ENCODE results near the gene FASTK. TPM values are rescaled to one million over a fixed set of nuclear protein-coding genes. Genes with fewer than 3 reads are reported as not detected.

FASTK gene
- total RNA-seq, 1 donor from 2014 or later, result 22.4 TPM

Other genes starting within 250 kb of the FASTK start
- gene AOC1, start 228.3 kb downstream of the FASTK start, total RNA-seq (ENCODE audit: low replicate concordance), result not detected in 2 replicates
- 2.6 and 11.1 TPM in 2 replicates for gene KCNH2, start 102.5 kb downstream of the FASTK start, total RNA-seq (ENCODE audit: low replicate concordance)
- gene NOS3, start 89.8 kb downstream of the FASTK start, total RNA-seq (ENCODE audit: low replicate concordance), result 1.3 and 11.0 TPM in 2 replicates
- 0.43 and 1.8 TPM in 2 replicates for gene ATG9B, start 56.3 kb downstream of the FASTK start, total RNA-seq (ENCODE audit: low replicate concordance)
- 7.9 and 19.9 TPM in 2 replicates for gene ABCB8, start 52.4 kb downstream of the FASTK start, total RNA-seq (ENCODE audit: low replicate concordance)
- gene ASIC3, start 32.3 kb downstream of the FASTK start, total RNA-seq (ENCODE audit: low replicate concordance), result 1.6 TPM in 1 of 2 replicates, not detected in the other
- 8.1 and 10.3 TPM in 2 replicates for gene CDK5, start 22.9 kb downstream of the FASTK start, total RNA-seq (ENCODE audit: low replicate concordance)
- gene SLC4A2, start 21.2 kb downstream of the FASTK start, total RNA-seq (ENCODE audit: low replicate concordance), result 26.1 and 85.7 TPM in 2 replicates
- 6.0 and 49.4 TPM in 2 replicates for gene TMUB1, start 2.7 kb upstream of the FASTK start, total RNA-seq (ENCODE audit: low replicate concordance)
- 38.9 and 73.0 TPM in 2 replicates for gene AGAP3, start 5.7 kb upstream of the FASTK start, total RNA-seq (ENCODE audit: low replicate concordance)
- gene GBX1, start 86.9 kb upstream of the FASTK start, total RNA-seq (ENCODE audit: low replicate concordance), result not detected in 2 replicates
- gene ASB10, start 106.4 kb upstream of the FASTK start, total RNA-seq (ENCODE audit: low replicate concordance), result not detected in 2 replicates
- gene H2BK1, start 129.7 kb upstream of the FASTK start, total RNA-seq (ENCODE audit: low replicate concordance), result not detected in 2 replicates
- 31.3 and 40.7 TPM in 2 replicates for gene ABCF2, start 146.4 kb upstream of the FASTK start, total RNA-seq (ENCODE audit: low replicate concordance)
- 8.8 and 18.3 TPM in 2 replicates for gene CHPF2, start 151.7 kb upstream of the FASTK start, total RNA-seq (ENCODE audit: low replicate concordance)
- gene SMARCD3, start 167.9 kb upstream of the FASTK start, total RNA-seq (ENCODE audit: low replicate concordance), result 11.0 and 23.6 TPM in 2 replicates